LNCAP (cell line): ENCODE measurements around the gene KIF19.

Experiments
- TF ChIP-seq, protein P1 (sequence below): fragments of 450-650 bp; IDR thresholded peaks from 2 replicates; pipeline ENCODE4 v1.5.1; 2017; ENCODE audit warnings: mild to moderate bottlenecking

KIF19 gene

GRCh38 chr17:74353446-74354060 is 27.5 kb downstream of the KIF19 start:
- TF ChIP-seq, protein P1, sequence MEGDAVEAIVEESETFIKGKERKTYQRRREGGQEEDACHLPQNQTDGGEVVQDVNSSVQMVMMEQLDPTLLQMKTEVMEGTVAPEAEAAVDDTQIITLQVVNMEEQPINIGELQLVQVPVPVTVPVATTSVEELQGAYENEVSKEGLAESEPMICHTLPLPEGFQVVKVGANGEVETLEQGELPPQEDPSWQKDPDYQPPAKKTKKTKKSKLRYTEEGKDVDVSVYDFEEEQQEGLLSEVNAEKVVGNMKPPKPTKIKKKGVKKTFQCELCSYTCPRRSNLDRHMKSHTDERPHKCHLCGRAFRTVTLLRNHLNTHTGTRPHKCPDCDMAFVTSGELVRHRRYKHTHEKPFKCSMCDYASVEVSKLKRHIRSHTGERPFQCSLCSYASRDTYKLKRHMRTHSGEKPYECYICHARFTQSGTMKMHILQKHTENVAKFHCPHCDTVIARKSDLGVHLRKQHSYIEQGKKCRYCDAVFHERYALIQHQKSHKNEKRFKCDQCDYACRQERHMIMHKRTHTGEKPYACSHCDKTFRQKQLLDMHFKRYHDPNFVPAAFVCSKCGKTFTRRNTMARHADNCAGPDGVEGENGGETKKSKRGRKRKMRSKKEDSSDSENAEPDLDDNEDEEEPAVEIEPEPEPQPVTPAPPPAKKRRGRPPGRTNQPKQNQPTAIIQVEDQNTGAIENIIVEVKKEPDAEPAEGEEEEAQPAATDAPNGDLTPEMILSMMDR: no peak

GRCh38 chr17:74354123-74354522 is 28.1 kb downstream of the KIF19 start:
- TF ChIP-seq, protein P1: peak; percentile 73

DNA sequence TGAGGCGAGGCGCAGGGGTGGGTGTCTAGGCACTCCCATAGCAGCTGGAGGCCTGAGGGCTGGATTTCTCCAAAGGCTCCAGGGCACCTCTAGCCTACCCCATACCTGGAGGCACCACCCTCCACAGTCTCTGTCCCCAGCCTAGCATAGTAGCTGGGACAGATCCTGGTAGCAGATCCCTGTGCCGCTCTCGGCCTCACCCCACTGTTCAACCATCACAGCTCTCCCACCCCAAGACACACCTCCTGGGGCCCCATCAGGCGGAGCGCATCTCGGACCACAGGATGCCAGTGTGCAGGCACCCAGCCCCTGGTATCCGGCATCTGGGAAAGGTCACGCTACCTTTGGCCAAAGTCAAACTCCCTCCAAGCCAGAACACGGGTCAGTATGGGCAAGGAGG is 28.5 kb downstream of the KIF19 start:
- TF ChIP-seq, protein P1: no peak

GRCh38 chr17:74355065-74355464 is 29.0 kb downstream of the KIF19 start:
- TF ChIP-seq, protein P1: no peak

DNA sequence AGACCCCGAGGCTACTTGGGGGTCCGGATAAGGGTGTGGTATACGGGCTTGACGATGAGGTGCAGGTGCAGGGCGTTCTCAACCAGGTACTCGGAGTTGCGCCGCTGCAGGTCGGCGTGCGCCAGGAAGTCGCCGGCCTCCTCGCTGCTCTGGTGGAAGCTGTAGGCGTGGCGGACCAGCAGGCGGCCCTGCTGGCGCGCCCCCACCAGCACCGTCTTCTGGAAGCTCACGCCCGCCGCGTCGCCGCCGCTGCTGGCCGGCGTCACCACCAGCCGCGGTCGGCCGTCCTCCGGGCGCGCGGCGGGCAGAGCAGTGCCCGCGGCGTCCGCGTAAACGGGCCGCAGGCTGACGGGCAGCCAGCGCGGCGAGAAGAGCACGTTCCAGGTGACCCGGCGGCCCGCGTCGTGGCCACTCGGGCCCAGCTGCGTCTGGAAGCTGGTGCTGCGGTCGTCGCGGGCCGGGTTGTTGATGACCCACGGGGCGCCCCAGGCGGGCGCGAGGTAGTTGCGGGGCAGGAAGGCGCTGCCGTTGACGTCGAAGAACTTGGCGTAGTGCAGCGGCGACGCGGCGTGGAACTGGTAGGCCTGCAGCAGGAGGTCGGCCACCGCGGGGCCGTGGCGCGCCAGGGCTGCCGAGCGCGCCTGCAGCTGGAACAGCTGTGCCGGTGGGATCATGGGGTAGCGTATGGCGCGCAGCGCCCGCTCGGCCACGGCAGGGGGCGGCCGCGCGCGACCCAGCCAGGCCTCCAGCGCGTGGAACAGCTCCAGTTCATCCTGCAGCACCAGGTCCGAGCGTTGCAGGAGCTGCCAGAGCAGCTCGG is 30.8 kb downstream of the KIF19 start:
- TF ChIP-seq, protein P1: no peak

DNA sequence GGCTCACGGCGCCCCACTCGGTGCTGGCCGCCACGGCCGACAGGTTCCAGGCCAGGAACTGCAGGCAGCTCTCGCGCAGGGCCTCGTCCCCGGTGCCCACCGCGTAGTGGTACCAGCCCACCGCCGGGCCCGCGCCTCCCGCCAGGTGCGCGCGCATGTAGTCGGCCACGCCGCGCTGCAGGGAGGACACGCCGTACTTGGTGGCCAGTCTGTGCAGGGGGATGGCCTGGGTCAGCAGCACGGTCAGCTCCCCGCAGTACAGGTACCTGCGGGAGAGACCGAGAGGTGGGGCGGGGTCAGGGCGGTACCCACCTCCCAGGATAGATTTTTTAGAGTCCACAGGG is 31.4 kb downstream of the KIF19 start:
- TF ChIP-seq, protein P1: no peak

DNA sequence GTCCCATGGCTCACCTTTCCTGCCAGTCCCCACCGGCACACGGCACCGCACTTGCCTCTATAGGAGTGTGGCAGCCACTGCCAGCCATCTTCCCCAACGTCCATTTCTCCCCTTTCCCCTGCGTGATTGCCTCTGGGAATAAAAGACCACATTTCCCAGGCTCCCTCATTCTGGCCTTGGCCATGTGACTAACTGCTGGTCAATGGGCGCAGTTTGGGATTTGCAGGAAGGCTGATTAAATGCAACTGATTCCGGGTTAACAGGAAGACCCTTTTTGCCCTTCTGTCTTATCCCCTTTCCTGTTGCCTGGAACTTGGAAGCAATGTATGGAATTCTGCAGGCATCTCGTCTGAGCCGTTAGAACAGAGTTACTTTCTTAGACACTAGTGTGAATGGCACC is 32.7 kb downstream of the KIF19 start:
- TF ChIP-seq, protein P1: no peak
